Stimulated activated naive CD8-positive, alpha-beta T cell treated with anti-CD3 and anti-CD28 coated beads, Interleukin-15, amount 100 ng/mL, for 72 hours (primary cell): ENCODE measurements around the gene MORC2.

Experiments used
- ATAC-seq: fragments of 150-1000 bp; cut with Tn5 transposase; 2 replicates; pipeline ENCODE4 v1.10.0; 2021; ENCODE audit warnings: mild to moderate bottlenecking, moderate library complexity
- DNase-seq, 2 donors: peaks; one replicate each; pipeline ENCODE4 v3.0.0; 2021 to 2022
- H3K27ac Mint-ChIP-seq, 2 donors: one replicate each; pipeline ENCODE4 v1.8.0; 2022; ENCODE audit warnings: mild to moderate bottlenecking in 2 of 2, mixed read lengths in 2 of 2, moderate library complexity in 2 of 2
- H3K27me3 Mint-ChIP-seq: one replicate; pipeline ENCODE4 v1.8.0; 2022; ENCODE audit warnings: mixed read lengths
- H3K4me1 Mint-ChIP-seq: one replicate; pipeline ENCODE4 v1.8.0; 2022; ENCODE audit warnings: mild to moderate bottlenecking, mixed read lengths
- H3K4me3 Mint-ChIP-seq, 2 donors: one replicate each; pipeline ENCODE4 v1.8.0; 2022; ENCODE audit warnings: mild to moderate bottlenecking in 2 of 2, mixed read lengths in 2 of 2, moderate library complexity in 1 of 2
- H3K9me3 Mint-ChIP-seq, 2 donors: one replicate each; pipeline ENCODE4 v1.8.0; 2022; ENCODE audit warnings: mixed read lengths in 2 of 2

The MORC2 gene

DNA sequence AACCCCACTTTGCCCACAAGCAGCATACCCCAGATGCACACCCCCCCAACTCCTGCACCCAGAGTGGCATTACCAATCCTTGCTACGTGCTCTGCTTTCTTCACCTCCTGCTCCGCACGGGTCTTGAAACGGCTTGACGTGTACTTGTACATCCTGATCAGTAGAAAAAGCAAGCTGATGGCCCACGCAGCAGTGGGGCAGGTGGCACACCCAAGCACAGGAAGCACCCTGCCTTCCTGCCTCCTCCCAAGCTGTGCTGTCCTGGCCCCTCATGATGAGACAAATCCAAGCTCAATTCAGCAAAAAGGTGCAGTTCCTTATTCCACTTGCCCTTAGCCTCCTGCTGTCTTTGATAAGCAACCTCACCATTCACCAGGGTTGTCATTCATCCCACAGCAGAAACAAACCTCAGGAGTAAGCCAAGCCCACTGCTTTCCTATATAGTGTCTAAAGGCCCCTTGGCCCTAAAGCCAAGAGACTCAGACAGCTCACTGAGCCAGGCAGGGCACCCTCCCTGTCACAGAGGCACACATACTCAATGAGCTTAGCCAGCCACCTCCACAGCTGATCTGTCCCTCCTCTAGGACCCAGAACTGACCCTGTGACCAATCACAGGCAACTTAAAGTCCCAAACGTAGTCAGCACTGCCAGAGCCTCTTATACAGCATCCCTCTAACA, 27.8 kb downstream of the MORC2 start:
- H3K27me3 Mint-ChIP-seq, result no peaks in the 10 kb centered on the region
- no peaks in the 10 kb centered on the region for H3K9me3 Mint-ChIP-seq
- peak overlapping the region; percentile 56 to 60 for H3K4me3 Mint-ChIP-seq
- H3K4me1 Mint-ChIP-seq, result peaks cover 76% of the 10 kb centered on the region
- no peak for DNase-seq
- ATAC-seq, result peak; percentile 82
- H3K27ac Mint-ChIP-seq, result peak overlapping the region; percentile 81 to 90

DNA sequence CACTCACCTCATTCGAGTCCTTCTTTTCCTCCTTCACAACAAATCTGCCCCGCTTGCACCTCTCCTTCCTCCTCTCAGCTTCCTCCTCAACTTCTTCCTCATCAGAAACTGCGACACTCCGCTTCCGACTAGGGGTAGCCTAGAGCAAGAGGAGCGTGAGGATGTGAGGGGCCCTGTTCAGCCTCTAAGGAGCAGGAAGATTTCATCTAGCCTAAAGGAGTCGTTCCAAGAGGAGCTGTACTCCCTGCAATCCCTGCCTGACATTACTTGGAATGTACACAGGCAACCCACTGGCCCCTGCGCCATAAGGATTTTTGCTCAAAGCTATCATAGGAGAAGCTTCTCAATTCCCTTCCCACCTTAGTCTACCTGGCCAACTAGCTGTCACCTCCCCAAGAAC, 34.5 kb downstream of the MORC2 start:
- Mint-ChIP-seq H3K4me1 (peaks cover 39% of the 10 kb centered on the region), H3K9me3 (no peaks in the 10 kb centered on the region), H3K27ac (no peak overlapping the region), H3K27me3 (no peaks in the 10 kb centered on the region), H3K4me3 (no peak overlapping the region)
- DNase-seq, result no peak
- ATAC-seq, result no peak

DNA sequence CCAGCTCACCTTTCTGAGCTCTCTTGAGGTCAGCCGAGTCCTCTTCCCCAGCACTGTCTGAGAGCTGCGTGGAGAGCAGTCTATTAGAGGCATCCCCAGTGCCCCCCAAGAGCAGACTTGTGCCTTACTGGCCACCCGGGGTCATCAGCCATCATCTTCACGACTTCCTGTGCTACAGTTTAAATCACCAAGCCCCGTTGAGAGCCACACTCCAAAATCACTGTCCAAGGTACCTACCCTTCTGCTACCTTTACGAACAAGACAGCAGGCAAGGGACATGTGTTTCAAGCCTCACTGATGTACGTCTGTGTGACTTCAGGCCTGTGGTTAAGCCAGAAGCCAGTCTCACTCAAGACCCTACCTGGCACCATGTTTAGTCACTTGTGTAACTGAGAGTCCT, 35.1 kb downstream of the MORC2 start:
- no peak overlapping the region for H3K4me3 Mint-ChIP-seq
- H3K9me3 Mint-ChIP-seq, result no peaks in the 10 kb centered on the region
- H3K27ac Mint-ChIP-seq, result peak overlapping the region in 1 of 2 donors; percentile 86
- no peak for ATAC-seq
- DNase-seq, result no peak
- H3K4me1 Mint-ChIP-seq, result peaks cover 35% of the 10 kb centered on the region
- no peaks in the 10 kb centered on the region for H3K27me3 Mint-ChIP-seq

DNA sequence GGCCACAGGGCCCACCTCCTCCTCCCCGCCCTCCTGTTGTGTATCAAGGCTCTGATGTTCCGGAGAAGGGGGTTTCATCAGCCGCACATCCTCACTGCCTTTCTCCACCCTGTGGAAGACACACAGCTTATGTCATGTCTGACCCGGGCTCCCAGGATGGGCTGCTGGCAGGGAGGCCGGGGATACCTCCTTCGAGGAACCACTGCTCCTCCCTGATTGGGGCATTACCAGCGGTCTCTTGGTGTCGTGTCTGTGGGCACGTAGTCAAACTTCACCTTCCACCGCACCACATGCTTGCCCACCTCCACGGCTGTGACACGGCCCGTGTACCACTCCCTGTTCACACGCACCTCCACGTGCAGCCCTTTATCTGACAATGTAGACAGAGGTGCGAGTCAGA, 35.9 kb downstream of the MORC2 start:
- no peaks in the 10 kb centered on the region for H3K27me3 Mint-ChIP-seq
- no peak for DNase-seq
- no peaks in the 10 kb centered on the region for H3K9me3 Mint-ChIP-seq
- H3K4me1 Mint-ChIP-seq, result peaks cover 35% of the 10 kb centered on the region
- H3K27ac Mint-ChIP-seq, result peak overlapping the region in 1 of 2 donors; percentile 81
- ATAC-seq, result no peak
- no peak overlapping the region for H3K4me3 Mint-ChIP-seq

DNA sequence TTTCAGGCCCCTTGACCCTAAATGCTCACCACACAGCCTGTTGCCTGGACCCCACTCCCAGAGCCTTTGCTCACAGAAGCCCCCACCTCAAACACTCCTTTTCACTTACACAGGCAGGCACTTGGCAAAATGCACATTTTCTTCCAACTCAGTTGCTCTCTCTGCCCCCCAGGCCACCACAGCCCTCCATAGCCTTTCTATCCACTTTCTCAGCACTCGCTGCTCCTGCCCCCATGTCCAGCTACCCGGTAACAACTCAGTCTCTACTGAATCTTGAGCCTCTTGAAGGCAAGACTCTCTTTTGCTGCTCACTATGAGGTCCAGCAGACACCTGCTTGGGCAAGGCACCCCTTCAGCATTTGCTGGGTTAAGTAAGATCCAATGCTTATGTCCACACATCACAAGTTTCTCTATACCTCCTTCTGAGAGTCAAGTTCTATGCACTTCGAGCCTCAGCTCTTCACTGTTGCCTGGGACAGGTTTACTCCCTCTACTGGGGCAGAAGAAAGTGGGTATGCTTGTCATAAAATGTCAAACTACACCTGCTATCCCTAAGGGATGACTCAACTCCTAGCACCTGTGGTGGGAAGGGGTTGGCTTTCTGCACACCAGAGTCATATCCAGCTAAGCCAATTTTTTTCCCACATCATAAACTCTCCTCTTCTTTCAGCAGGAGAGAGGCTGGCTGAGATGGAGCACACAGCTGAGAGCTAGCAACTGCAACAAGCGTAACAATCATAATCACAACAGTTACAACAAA, 36.9 kb downstream of the MORC2 start:
- Mint-ChIP-seq H3K4me3 (no peak overlapping the region), H3K27me3 (no peaks in the 10 kb centered on the region), H3K4me1 (peaks cover 29% of the 10 kb centered on the region), H3K27ac (peak overlapping the region; percentile 29 to 61), H3K9me3 (no peaks in the 10 kb centered on the region)
- no peak for DNase-seq
- no peak for ATAC-seq

DNA sequence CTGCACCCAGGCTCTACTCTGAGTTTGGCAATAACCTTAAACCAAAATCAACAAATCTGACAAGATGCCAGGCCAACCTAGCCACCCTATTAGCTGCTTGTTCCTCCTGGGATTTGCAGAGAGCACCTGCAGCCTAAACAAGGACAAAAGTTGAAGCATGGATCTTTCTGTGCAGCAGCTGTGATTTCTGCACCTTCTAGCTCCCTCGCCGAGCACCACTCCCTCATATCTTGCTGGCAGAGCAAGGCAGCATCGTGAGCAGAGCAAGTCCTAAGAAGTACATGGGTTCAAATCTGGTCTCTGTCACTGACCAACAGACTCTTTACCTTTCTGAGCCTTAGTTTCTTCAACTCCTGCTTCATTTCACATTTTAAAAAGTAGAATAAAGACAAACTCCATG, 38.3 kb downstream of the MORC2 start:
- H3K27me3 Mint-ChIP-seq, result no peaks in the 10 kb centered on the region
- peaks cover 22% of the 10 kb centered on the region for H3K4me1 Mint-ChIP-seq
- ATAC-seq, result no peak
- DNase-seq, result no peak
- peak overlapping the region in 1 of 2 donors; percentile 51 for H3K27ac Mint-ChIP-seq
- no peaks in the 10 kb centered on the region for H3K9me3 Mint-ChIP-seq
- H3K4me3 Mint-ChIP-seq, result no peak overlapping the region

DNA sequence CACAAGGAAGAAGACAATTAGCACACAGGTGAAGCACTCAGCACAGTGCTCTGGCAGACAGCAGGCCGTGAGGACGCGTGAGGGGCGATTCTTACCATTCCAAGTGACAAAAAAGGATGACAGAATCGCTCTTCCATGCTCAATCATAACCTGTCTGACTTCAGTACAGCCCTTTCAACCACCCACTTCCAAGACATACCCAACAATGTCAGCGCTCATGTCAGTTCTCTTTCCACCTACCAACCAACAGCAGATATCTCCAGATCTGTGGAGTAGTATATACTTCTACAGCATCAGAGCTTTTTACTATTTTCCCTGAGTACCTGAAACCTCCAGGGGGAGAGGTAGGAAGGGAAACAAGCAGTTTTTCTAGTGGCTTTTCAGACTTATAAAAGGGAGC, 40.2 kb downstream of the MORC2 start:
- no peak for ATAC-seq
- H3K27ac Mint-ChIP-seq, result peak overlapping the region in 1 of 2 donors; percentile 30
- no peak overlapping the region for H3K4me3 Mint-ChIP-seq
- no peaks in the 10 kb centered on the region for H3K27me3 Mint-ChIP-seq
- H3K4me1 Mint-ChIP-seq, result peaks cover 15% of the 10 kb centered on the region
- no peak for DNase-seq
- no peaks in the 10 kb centered on the region for H3K9me3 Mint-ChIP-seq

DNA sequence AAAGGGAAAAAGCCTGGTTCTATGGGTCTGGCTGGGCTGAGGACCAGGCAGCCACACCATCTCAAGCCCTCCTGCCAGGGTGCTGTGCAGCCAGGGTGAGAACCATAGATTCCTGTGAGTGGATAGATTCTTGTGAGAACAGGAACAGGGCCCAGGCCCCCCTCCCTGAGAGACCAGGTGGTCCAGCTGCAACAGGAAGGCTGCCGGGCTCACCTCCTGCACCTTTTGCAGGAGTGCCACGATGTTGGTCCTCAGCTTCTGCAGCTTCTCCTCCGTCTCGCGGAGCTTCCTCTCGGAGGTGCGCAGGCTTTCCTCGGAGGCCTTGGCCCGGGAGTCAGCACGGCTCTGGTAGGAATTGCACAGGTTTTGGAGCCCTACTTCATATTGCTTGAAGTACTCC, 40.8 kb downstream of the MORC2 start:
- H3K4me3 Mint-ChIP-seq, result no peak overlapping the region
- H3K9me3 Mint-ChIP-seq, result no peaks in the 10 kb centered on the region
- no peak for DNase-seq
- no peaks in the 10 kb centered on the region for H3K27me3 Mint-ChIP-seq
- peaks cover 15% of the 10 kb centered on the region for H3K4me1 Mint-ChIP-seq
- no peak overlapping the region for H3K27ac Mint-ChIP-seq
- ATAC-seq, result no peak

DNA sequence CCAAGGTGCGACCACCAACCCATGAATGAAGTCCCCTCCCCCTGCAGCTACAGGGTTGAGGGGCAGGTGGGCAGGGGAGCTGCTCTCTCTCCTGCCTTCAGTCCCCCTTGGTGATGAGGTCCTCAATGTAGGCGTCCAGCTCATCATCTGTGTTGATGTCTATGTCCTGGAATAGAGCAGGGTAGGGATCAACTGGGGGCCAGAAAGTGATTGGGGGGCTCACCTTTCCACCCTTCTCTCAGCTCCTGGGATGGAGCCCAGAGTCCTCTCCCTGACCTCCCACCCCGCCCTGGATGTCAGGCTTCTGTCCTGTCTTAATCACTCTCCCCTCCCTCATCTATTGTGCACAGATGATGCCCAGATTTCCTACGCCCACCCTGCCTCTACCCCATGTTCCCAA, 41.9 kb downstream of the MORC2 start:
- ATAC-seq (no peak), DNase-seq (no peak)
- H3K4me3 Mint-ChIP-seq, result no peak overlapping the region
- H3K9me3 Mint-ChIP-seq, result no peaks in the 10 kb centered on the region
- H3K27ac Mint-ChIP-seq, result no peak overlapping the region
- H3K27me3 Mint-ChIP-seq, result no peaks in the 10 kb centered on the region
- peaks cover 16% of the 10 kb centered on the region for H3K4me1 Mint-ChIP-seq

DNA sequence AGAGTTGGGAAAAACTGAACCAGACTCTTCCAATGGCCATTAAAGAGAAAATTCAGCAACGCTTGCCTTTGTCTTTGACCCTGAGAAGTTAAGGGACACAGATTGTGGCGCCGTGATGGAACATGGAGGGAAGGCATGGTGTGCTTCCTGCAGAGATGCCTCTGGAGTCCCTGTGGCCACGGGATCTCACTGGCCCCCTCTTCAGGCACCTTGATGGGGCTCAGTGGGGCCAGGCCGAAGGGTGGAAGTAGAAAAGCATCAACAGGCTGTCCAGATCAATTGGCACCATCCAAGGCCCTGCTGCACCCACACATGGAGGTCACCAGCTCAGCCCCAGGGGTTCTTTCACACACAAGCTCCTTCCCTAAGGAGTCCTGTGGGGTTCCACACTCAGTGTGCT, 42.9 kb downstream of the MORC2 start:
- DNase-seq, result no peak
- no peaks in the 10 kb centered on the region for H3K9me3 Mint-ChIP-seq
- peaks cover 6% of the 10 kb centered on the region for H3K4me1 Mint-ChIP-seq

DNA sequence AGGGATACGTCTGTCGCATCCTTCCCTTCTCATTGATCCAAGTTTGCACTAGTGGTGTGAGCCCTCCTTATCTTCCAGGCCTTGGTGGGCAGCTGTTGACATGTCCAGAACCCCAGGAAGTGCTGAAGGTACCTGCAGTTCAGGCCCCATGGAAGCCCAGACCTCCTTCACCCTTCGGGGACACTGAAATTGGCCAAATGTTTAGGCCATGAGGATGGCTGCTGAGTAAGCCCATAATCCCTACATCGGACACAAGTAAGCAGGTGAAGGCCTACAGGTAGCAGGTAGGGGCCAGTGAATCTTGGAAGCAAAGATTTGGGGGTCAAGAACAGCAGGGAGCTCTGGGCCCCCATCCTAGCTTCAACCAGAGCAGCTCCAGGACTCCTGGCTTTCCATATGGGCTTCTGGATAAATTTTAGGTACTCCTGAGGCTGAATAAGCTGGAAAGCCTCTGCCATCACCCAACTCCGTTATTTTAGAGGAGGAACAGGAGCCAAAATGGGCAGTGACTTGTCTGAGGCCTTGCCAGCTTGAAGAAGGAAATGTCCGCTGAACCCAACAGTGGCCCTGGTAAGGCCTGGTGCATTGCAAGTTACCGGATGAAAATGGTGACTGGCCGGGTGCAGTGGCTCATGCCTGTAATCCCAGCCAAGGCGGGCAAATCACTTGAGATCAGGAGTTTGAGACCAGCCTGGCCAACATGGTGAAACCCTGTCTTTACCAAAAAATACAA, 45.2 kb downstream of the MORC2 start:
- no peak overlapping the region for H3K27ac Mint-ChIP-seq
- no peaks in the 10 kb centered on the region for H3K9me3 Mint-ChIP-seq
- no peak overlapping the region for H3K4me3 Mint-ChIP-seq
- DNase-seq (no peak), ATAC-seq (no peak)
- peaks cover 12% of the 10 kb centered on the region for H3K4me1 Mint-ChIP-seq
- no peaks in the 10 kb centered on the region for H3K27me3 Mint-ChIP-seq

More for the DNA sequence above, 42.9 kb downstream of the MORC2 start:
- ATAC-seq, result no peak
- no peak overlapping the region for H3K4me3 Mint-ChIP-seq
- H3K27ac Mint-ChIP-seq, result no peak overlapping the region
- no peaks in the 10 kb centered on the region for H3K27me3 Mint-ChIP-seq

DNA sequence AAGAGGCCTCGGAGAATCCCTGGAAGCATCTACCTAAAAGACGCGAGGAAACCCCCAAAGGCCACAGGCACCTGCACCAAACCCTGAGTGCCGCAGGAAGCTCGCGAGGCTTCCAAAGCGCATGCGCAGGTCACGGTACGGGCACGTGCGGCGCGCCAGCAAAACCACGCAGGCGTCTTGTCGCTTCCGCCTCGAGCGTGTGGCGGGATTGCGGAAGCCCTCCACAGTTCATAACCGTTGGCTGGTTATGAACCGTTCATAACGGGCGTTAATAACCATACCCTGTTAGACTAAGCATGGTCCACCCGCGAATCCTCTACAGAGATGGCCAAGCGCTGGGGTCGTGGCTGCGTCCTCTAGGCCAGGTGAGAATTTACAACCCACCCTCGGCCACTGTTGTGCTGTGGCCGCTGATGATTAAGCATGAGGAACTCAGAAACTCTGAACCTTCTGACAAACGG, 46.4 kb downstream of the MORC2 start:
- peak; percentile 70 to 81 for DNase-seq
- no peaks in the 10 kb centered on the region for H3K27me3 Mint-ChIP-seq
- peak overlapping the region; percentile 89 to 96 for H3K27ac Mint-ChIP-seq
- peak; percentile 77 for ATAC-seq
- no peaks in the 10 kb centered on the region for H3K9me3 Mint-ChIP-seq
- H3K4me1 Mint-ChIP-seq, result peaks cover 12% of the 10 kb centered on the region
- H3K4me3 Mint-ChIP-seq, result peak overlapping the region; percentile 79 to 82

DNA sequence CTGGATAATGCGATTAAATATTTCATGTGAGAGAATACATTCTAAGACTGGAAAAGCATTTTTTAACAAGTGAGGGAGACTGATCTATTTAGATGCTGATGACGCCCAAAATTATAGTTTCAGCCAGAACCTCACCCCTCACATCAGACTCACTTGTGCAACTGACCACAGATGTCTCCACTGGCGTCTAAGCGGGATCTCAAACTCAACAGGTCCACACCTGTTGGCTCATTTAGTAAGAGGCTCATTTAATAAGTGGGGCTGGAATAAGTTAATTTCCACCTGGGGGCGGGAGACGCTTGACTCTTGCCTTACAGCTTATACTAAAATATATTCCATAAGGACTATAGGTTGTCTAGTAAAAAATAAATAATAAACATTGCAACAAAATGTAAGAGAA, 47.5 kb downstream of the MORC2 start:
- H3K4me1 Mint-ChIP-seq, result peaks cover 12% of the 10 kb centered on the region
- no peak for DNase-seq
- H3K27me3 Mint-ChIP-seq, result no peaks in the 10 kb centered on the region
- H3K27ac Mint-ChIP-seq, result peak overlapping the region in 1 of 2 donors; percentile 44
- no peaks in the 10 kb centered on the region for H3K9me3 Mint-ChIP-seq
- H3K4me3 Mint-ChIP-seq, result peak overlapping the region; percentile 79 to 82
- ATAC-seq, result no peak

DNA sequence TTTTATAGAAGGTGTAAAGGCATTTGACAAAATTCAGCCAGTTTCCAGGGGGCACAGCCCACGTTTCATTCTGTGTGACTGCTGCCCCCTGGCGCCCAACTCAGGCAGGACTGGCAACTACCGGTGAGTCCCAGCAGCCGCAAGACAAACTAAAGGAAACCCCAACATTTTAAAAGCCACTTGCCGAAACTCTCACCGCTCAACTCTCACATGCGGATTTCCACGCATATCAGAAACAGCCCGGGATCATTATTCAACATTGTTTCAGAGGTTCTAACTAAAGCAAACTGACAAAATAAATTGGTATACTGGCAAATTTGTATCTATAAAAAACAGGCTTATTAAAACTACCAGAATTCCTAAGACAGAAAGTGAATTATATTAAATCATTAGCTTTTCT, 48.2 kb downstream of the MORC2 start:
- peak; percentile 80 to 82 for DNase-seq

DNA sequence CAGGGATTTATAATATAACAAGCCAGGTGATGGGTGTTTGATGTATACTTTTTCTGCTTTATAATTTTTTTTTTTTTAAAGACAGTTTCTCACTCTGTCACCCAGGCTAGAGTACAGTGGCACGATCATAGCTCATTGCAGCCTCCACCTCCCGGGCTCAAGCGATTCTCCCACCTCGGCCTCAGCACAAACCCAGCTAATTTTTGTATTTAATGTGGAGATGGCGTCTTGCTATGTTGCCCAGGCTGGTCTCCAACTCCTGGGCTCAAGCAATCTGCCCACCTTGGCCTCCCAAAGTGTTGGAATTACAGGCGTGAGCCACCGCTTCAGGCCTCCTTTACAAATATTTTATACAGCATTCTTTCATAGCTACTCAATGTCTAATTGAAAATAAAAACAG, 48.6 kb downstream of the MORC2 start:
- H3K9me3 Mint-ChIP-seq, result no peaks in the 10 kb centered on the region

More for the DNA sequence above, 48.2 kb downstream of the MORC2 start:
- Mint-ChIP-seq H3K27me3 (no peaks in the 10 kb centered on the region), H3K4me1 (peaks cover 12% of the 10 kb centered on the region), H3K4me3 (peak overlapping the region; percentile 47 to 59), H3K9me3 (no peaks in the 10 kb centered on the region), H3K27ac (no peak overlapping the region)
- ATAC-seq, result peak; percentile 80

DNA sequence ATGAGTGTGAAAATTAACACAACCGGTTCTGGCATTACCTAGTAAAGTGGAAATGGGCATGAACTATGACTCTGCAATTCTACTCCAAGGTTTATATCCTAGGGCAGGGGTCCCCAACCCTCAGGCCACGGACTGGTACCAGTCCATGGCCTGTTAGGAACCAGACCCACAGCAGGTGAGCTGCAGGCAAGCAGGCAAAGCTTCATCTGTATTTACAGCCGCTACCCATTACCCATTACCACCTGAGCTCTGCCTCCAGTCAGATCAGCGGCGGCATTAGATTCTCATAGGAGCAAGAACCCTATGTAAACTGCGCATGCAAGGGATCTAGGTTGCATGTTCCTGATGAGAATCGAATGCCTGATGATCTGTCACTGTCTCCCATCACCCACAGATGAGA, 49.8 kb downstream of the MORC2 start:
- DNase-seq (no peak), ATAC-seq (no peak)
- no peak overlapping the region for H3K27ac Mint-ChIP-seq
- no peaks in the 10 kb centered on the region for H3K27me3 Mint-ChIP-seq
- H3K4me3 Mint-ChIP-seq, result no peak overlapping the region
- peaks cover 12% of the 10 kb centered on the region for H3K4me1 Mint-ChIP-seq
- no peaks in the 10 kb centered on the region for H3K9me3 Mint-ChIP-seq

More for the DNA sequence above, 48.6 kb downstream of the MORC2 start:
- Mint-ChIP-seq H3K27me3 (no peaks in the 10 kb centered on the region), H3K27ac (no peak overlapping the region), H3K4me1 (peaks cover 12% of the 10 kb centered on the region), H3K4me3 (peak overlapping the region in 1 of 2 donors; percentile 3)
- DNase-seq (no peak), ATAC-seq (no peak)
